HG02588 (cell line): ENCODE results near the gene CRAT.

ENCODE experiments used
- ATAC-seq: cut with Tn5 transposase; IDR thresholded peaks from one replicate; pipeline ENCODE4 v1.9.1; 2021; ENCODE audit warnings: mild to moderate bottlenecking, moderate library complexity; ENCODE audit not compliant: unreplicated experiment

CRAT gene

GRCh38 chr9:129094387-129095169, 16.0 kb downstream of the CRAT start:
- no peak for ATAC-seq

- no peak for ATAC-seq
These were observed 16.8 kb downstream of the CRAT start for GRCh38 chr9:129093602-129094386.

- ATAC-seq, result no peak
These were observed 21.3 kb downstream of the CRAT start for GRCh38 chr9:129089246-129089645.

- ATAC-seq, result no peak
These were observed 26.5 kb downstream of the CRAT start for GRCh38 chr9:129084087-129084486.

- no peak for ATAC-seq
These were observed 29.1 kb downstream of the CRAT start for GRCh38 chr9:129081388-129081904.

- ATAC-seq, result peak; percentile 92
These were observed 29.8 kb downstream of the CRAT start, which contains the start of gene DOLPP1 for GRCh38 chr9:129080601-129081387. Gene DOLPP1 (plus strand): TSS chr9:129081111. CDS start chr9:129081132, 21 bp downstream.

GRCh38 chr9:129080298-129080600, 30.3 kb downstream of the CRAT start:
- ATAC-seq, result no peak

- no peak for ATAC-seq
These were observed 30.8 kb downstream of the CRAT start for GRCh38 chr9:129079829-129080228.

- ATAC-seq, result no peak
These were observed 31.7 kb downstream of the CRAT start for GRCh38 chr9:129078691-129079503.

- no peak for ATAC-seq
These were observed 33.4 kb downstream of the CRAT start for GRCh38 chr9:129077236-129077635.

GRCh38 chr9:129076640-129077037, 34.0 kb downstream of the CRAT start:
- no peak for ATAC-seq

- ATAC-seq, result no peak
These were observed 34.5 kb downstream of the CRAT start for GRCh38 chr9:129075996-129076639.

- no peak for ATAC-seq
These were observed 36.5 kb downstream of the CRAT start for GRCh38 chr9:129074106-129074505.

- ATAC-seq, result no peak
These were observed 37.2 kb downstream of the CRAT start for GRCh38 chr9:129073404-129073803.

- ATAC-seq, result no peak
These were observed 38.4 kb downstream of the CRAT start for GRCh38 chr9:129072171-129072570.

GRCh38 chr9:129071526-129072126, 39.0 kb downstream of the CRAT start:
- ATAC-seq, result no peak

GRCh38 chr9:129070696-129071525, 39.7 kb downstream of the CRAT start:
- ATAC-seq, result no peak

- ATAC-seq, result no peak
These were observed 40.5 kb downstream of the CRAT start for GRCh38 chr9:129069862-129070641.
